HuH-7.5 (cell line): ENCODE results near the gene EFCAB9.
"Not testable (repeated sequence)": the region's sequence is repeated elsewhere in the genome, so short reads cannot be mapped to it uniquely, and the experiment has no call there.

Source experiments
- DNase-seq: peaks from one replicate; pipeline ENCODE4 v3.0.0; 2011; ENCODE audit warnings: low spot score

EFCAB9 gene

GRCh38 chr5:172188893-172189692 is 4.9 kb upstream of the EFCAB9 start:
- no peak for DNase-seq

GRCh38 chr5:172189693-172190296 is 4.2 kb upstream of the EFCAB9 start:
- DNase-seq, result no peak

- DNase-seq, result no peak
Observed at GRCh38 chr5:172194985-172195774, 1.2 kb downstream of the EFCAB9 start.

- not testable (repeated sequence) for DNase-seq
Observed at GRCh38 chr5:172197775-172198174, 3.8 kb downstream of the EFCAB9 start.

- no peak for DNase-seq
Observed at GRCh38 chr5:172199446-172199845, 5.5 kb downstream of the EFCAB9 start.

- DNase-seq, result no peak
Observed at GRCh38 chr5:172200476-172200875, 6.5 kb downstream of the EFCAB9 start.

- not testable (repeated sequence) for DNase-seq
Observed at GRCh38 chr5:172205984-172206383, 12.0 kb downstream of the EFCAB9 start.

GRCh38 chr5:172207511-172207910 is 13.5 kb downstream of the EFCAB9 start:
- no peak for DNase-seq

- DNase-seq, result no peak
Observed at GRCh38 chr5:172209714-172210113, 15.7 kb downstream of the EFCAB9 start.

- no peak for DNase-seq
Observed at GRCh38 chr5:172211676-172212075, 17.7 kb downstream of the EFCAB9 start.

GRCh38 chr5:172213126-172213525 is 19.2 kb downstream of the EFCAB9 start:
- DNase-seq, result no peak

GRCh38 chr5:172216345-172216744 is 22.4 kb downstream of the EFCAB9 start:
- DNase-seq, result no peak

- DNase-seq, result no peak
Observed at GRCh38 chr5:172219296-172219695, 25.3 kb downstream of the EFCAB9 start.

- DNase-seq, result no peak
Observed at GRCh38 chr5:172223901-172224873, 30.2 kb downstream of the EFCAB9 start.

- DNase-seq, result no peak
Observed at GRCh38 chr5:172224996-172225395, 31.0 kb downstream of the EFCAB9 start.

- DNase-seq, result no peak
Observed at GRCh38 chr5:172229904-172230303, 35.9 kb downstream of the EFCAB9 start.

- no peak for DNase-seq
Observed at GRCh38 chr5:172234031-172234430, 40.1 kb downstream of the EFCAB9 start.

- DNase-seq, result peak; percentile 6
Observed at GRCh38 chr5:172235132-172235780, 41.3 kb downstream of the EFCAB9 start.

GRCh38 chr5:172235827-172236736 is 42.1 kb downstream of the EFCAB9 start:
- no peak for DNase-seq

- DNase-seq, result no peak
Observed at GRCh38 chr5:172238334-172238733, 44.4 kb downstream of the EFCAB9 start.
